Panc1 (cell line): ENCODE data around the gene TMEM163. TPM values are rescaled to one million over a fixed set of nuclear protein-coding genes. Genes with fewer than 3 reads are reported as not detected.

ENCODE experiments used
- ATAC-seq: fragments of 200-7000 bp; cut with Tn5 transposase; 2 replicates; pipeline ENCODE4 v1.9.1; 2020; ENCODE audit warnings: mild to moderate bottlenecking, moderate library complexity
- BruUV-seq: library from RNA; stranded (reverse); fragments of 400-500 nt; replicated peaks from 2 replicates; lab custom pipeline; 2021; lab: Mats Ljungman, UMichigan
- CTCF ChIA-PET: fragments of 300-600 bp; sonication (Branson Sonifier 250); formaldehyde crosslinking; loops from one replicate; lab custom pipeline; 2022; ENCODE audit warnings: antibody characterized with exemption; lab: Charles Lee
- POLR2A ChIA-PET: fragments of 300-600 bp; sonication (Branson Sonifier 250); formaldehyde crosslinking; loops from one replicate; lab custom pipeline; 2022; ENCODE audit warnings: antibody characterized with exemption; lab: Charles Lee
- DNase-seq: peaks from one replicate; pipeline ENCODE4 v3.0.0-alpha.2; 2010; ENCODE audit warnings: low read depth, low spot score
- H3K27ac ChIP-seq: 2 replicates; pipeline ENCODE4 v1.5.1; 2011; ENCODE audit warnings: mild to moderate bottlenecking, low read length, inconsistent platforms
- H3K27me3 ChIP-seq: fragments of 200-500 bp; sonication (Bioruptor generic); 2 replicates; pipeline ENCODE4 v1.6.0; 2014; ENCODE audit warnings: low read length, inconsistent platforms; ENCODE audit not compliant: control insufficient read depth, insufficient read depth
- H3K36me3 ChIP-seq: fragments of 200-500 bp; sonication (Bioruptor generic); 2 replicates; pipeline ENCODE4 v1.5.1; 2014; ENCODE audit warnings: inconsistent platforms, mild to moderate bottlenecking, low read length, moderate library complexity; ENCODE audit not compliant: control insufficient read depth, insufficient read depth
- H3K4me1 ChIP-seq: 2 replicates; pipeline ENCODE4 v1.5.1; 2011; ENCODE audit warnings: inconsistent platforms, mild to moderate bottlenecking, low read length, moderate library complexity; ENCODE audit not compliant: control insufficient read depth, insufficient read depth
- H3K4me3 ChIP-seq, 2 experiments: 2 replicates each; pipeline ENCODE4 v1.5.1; 2011 to 2012; ENCODE audit warnings: low read depth in 2 of 2, low read length in 2 of 2, mild to moderate bottlenecking in 2 of 2, inconsistent platforms in 1 of 2, moderate library complexity in 1 of 2
- H3K9me3 ChIP-seq: fragments of 200-500 bp; sonication (Bioruptor generic); 2 replicates; pipeline ENCODE4 v1.5.1; 2014; ENCODE audit warnings: low read depth, mild to moderate bottlenecking, inconsistent platforms, low read length, moderate library complexity; ENCODE audit not compliant: control insufficient read depth, insufficient read depth
- POLR2AphosphoS5 ChIP-seq: IDR thresholded peaks from 2 replicates; pipeline ENCODE4 v1.6.1; 2012; ENCODE audit warnings: mild to moderate bottlenecking, low read depth, low read length, moderate library complexity
- REST ChIP-seq, 2 experiments: IDR thresholded peaks; 2 replicates each; pipeline ENCODE4 v1.6.1; 2011 to 2012; ENCODE audit warnings: low read depth in 2 of 2, control low read depth in 1 of 2, low read length in 1 of 2, mild to moderate bottlenecking in 1 of 2, moderate library complexity in 1 of 2; ENCODE audit not compliant: insufficient read depth in 1 of 2
- SIN3A ChIP-seq: IDR thresholded peaks from 2 replicates; pipeline ENCODE4 v1.6.1; 2012; ENCODE audit warnings: low read depth, mild to moderate bottlenecking, low read length, moderate library complexity, borderline replicate concordance; ENCODE audit not compliant: insufficient read depth
- TCF7L2 ChIP-seq: IDR thresholded peaks from 2 replicates; pipeline ENCODE4 v1.6.1; 2011; ENCODE audit warnings: mild to moderate bottlenecking, low read depth, low read length, inconsistent platforms
- in situ Hi-C: cut with HindIII; loops from 2 replicates; pipeline ENCODE4 v1.10.0; 2016; ENCODE audit warnings: low sequenced_read_pairs, low pct_unique_long_range_greater_than_20kb
- intact Hi-C: fragments of 100-400 bp; cut with micrococcal nuclease; formaldehyde crosslinking; loops from one replicate; pipeline ENCODE4 v1.10.0; 2022; ENCODE audit not compliant: unreplicated experiment
- total RNA-seq: library from RNA; stranded (reverse); gene quantifications from one replicate; pipeline ENCODE4 v1.2.1, GENCODE V29; 2021; ENCODE audit not compliant: unreplicated experiment
- TF ChIP-seq, protein P1 (sequence below): fragments of 450-650 bp; IDR thresholded peaks from 2 replicates; pipeline ENCODE4 v1.5.1; 2017; ENCODE audit warnings: mild to moderate bottlenecking

Gene TMEM163
- total RNA-seq, 1 experiment from 2014 or later = not detected

- DNase-seq = no peak
- TF ChIP-seq, protein P1, sequence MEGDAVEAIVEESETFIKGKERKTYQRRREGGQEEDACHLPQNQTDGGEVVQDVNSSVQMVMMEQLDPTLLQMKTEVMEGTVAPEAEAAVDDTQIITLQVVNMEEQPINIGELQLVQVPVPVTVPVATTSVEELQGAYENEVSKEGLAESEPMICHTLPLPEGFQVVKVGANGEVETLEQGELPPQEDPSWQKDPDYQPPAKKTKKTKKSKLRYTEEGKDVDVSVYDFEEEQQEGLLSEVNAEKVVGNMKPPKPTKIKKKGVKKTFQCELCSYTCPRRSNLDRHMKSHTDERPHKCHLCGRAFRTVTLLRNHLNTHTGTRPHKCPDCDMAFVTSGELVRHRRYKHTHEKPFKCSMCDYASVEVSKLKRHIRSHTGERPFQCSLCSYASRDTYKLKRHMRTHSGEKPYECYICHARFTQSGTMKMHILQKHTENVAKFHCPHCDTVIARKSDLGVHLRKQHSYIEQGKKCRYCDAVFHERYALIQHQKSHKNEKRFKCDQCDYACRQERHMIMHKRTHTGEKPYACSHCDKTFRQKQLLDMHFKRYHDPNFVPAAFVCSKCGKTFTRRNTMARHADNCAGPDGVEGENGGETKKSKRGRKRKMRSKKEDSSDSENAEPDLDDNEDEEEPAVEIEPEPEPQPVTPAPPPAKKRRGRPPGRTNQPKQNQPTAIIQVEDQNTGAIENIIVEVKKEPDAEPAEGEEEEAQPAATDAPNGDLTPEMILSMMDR = no peak
- TF ChIP-seq POLR2AphosphoS5 = no peak
- no TSS peak for BruUV-seq
- Histone ChIP-seq H3K9me3 (no peaks in the 10 kb centered on the region), H3K27me3 (no peaks in the 10 kb centered on the region), H3K4me3 (no peak overlapping the region), H3K36me3 (no peaks in the 10 kb centered on the region), H3K27ac (no peak overlapping the region), H3K4me1 (no peaks in the 10 kb centered on the region)
- intact Hi-C loops (no loop called here), in situ Hi-C loops (no loop called here)
- POLR2A ChIA-PET = no interaction called here
- ATAC-seq = no peak
- CTCF ChIA-PET = no interaction called here
Observed at GRCh38 chr2:134626781-134627180, 92.0 kb downstream of the TMEM163 start.

DNA sequence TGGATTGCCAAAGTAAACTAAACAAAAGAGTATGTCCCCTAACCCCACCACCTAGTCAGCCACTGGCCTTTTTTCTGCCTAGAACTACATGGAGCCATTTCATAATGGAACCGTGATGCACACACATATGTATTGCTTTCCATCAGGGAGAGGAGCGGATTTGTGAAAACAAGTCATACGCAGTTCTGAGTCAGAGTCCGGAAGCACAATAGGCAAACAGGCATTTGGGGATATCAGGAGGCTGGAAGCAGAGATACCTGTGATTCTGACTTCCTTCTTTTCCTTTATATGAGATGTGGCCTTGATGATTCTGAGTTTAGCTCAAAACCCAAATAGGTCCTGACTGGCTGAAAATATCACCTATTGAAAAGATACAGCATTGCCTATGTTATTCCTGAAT lies 93.5 kb downstream of the TMEM163 start:
- H3K27ac ChIP-seq = no peak overlapping the region
- TF ChIP-seq TCF7L2 (no peak), POLR2AphosphoS5 (no peak), REST (IDR thresholded peaks at IDR 0.05; ENCODE audit: insufficient read depth in 1 of 2, low read depth in 2 of 2, low read length in 1 of 2) (no peak), SIN3A (no peak)
- TF ChIP-seq, protein P1 = no peak
- H3K4me3 ChIP-seq = no peak overlapping the region
- no peaks in the 10 kb centered on the region for H3K9me3 ChIP-seq
- no peaks in the 10 kb centered on the region for H3K4me1 ChIP-seq
- ChIA-PET CTCF (no interaction called here), POLR2A (interaction anchor here (0.6 kb wide), 2 partner anchors 17 to 261 kb away, joined by 3 to 5 read pairs; no protein-coding TSS in a partner anchor)
- DNase-seq = no peak
- in situ Hi-C loops (no loop called here), intact Hi-C loops (no loop called here)
- ATAC-seq = no peak
- H3K27me3 ChIP-seq = no peaks in the 10 kb centered on the region
- no peaks in the 10 kb centered on the region for H3K36me3 ChIP-seq
- no TSS peak for BruUV-seq
